Activated gamma-delta T cell treated with anti-CD3 and anti-CD28 coated beads, Interleukin-2, amount 50 U/mL, for 16 hours (primary cell): ENCODE results near the gene KCNMA1.

Experiments used
- DNase-seq: peaks from one replicate; pipeline ENCODE4 v3.0.0-alpha.2; 2020; ENCODE audit warnings: low read depth

KCNMA1 gene

GRCh38 chr10:77111611-77112550 is 525.7 kb downstream of the KCNMA1 start:
- no peak for DNase-seq

- DNase-seq, result no peak
Measured at GRCh38 chr10:77110757-77111156, 526.9 kb downstream of the KCNMA1 start.

- no peak for DNase-seq
Measured at GRCh38 chr10:77109351-77109994, 528.1 kb downstream of the KCNMA1 start.

- no peak for DNase-seq
Measured at GRCh38 chr10:77106676-77107075, 530.9 kb downstream of the KCNMA1 start.

GRCh38 chr10:77105761-77106221 is 531.8 kb downstream of the KCNMA1 start:
- no peak for DNase-seq

- DNase-seq, result no peak
Measured at GRCh38 chr10:77104459-77104980, 533.1 kb downstream of the KCNMA1 start.

GRCh38 chr10:77103213-77103612 is 534.4 kb downstream of the KCNMA1 start:
- no peak for DNase-seq

GRCh38 chr10:77101341-77101740 is 536.3 kb downstream of the KCNMA1 start:
- DNase-seq, result no peak

GRCh38 chr10:77099136-77099535 is 538.5 kb downstream of the KCNMA1 start:
- DNase-seq, result no peak

- no peak for DNase-seq
Measured at GRCh38 chr10:77097625-77098024, 540.0 kb downstream of the KCNMA1 start.

GRCh38 chr10:77093126-77093525 is 544.5 kb downstream of the KCNMA1 start:
- no peak for DNase-seq

- DNase-seq, result no peak
Measured at GRCh38 chr10:77091597-77092165, 545.9 kb downstream of the KCNMA1 start.

GRCh38 chr10:77090381-77091356 is 546.9 kb downstream of the KCNMA1 start:
- no peak for DNase-seq

GRCh38 chr10:77087366-77087765 is 550.2 kb downstream of the KCNMA1 start:
- no peak for DNase-seq

GRCh38 chr10:77086081-77086480 is 551.5 kb downstream of the KCNMA1 start:
- no peak for DNase-seq

- no peak for DNase-seq
Measured at GRCh38 chr10:77085344-77085743, 552.3 kb downstream of the KCNMA1 start.

- no peak for DNase-seq
Measured at GRCh38 chr10:77084431-77085144, 553.0 kb downstream of the KCNMA1 start.

- DNase-seq, result no peak
Measured at GRCh38 chr10:77082601-77083252, 554.9 kb downstream of the KCNMA1 start.

GRCh38 chr10:77081481-77081891 is 556.1 kb downstream of the KCNMA1 start:
- no peak for DNase-seq

GRCh38 chr10:77080361-77081027 is 557.1 kb downstream of the KCNMA1 start:
- no peak for DNase-seq
